ENCODE data around the gene SPEM1. TPM values are rescaled to one million over a fixed set of nuclear protein-coding genes. Genes with fewer than 3 reads are reported as not detected.

SPEM1 gene, protein sequence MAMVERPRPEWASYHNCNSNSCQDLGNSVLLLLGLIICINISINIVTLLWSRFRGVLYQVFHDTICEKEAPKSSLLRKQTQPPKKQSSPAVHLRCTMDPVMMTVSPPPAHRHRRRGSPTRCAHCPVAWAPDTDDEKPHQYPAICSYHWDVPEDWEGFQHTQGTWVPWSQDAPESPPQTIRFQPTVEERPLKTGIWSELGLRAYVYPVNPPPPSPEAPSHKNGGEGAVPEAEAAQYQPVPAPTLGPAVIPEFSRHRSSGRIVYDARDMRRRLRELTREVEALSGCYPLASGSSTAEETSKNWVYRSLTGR
- polyA plus RNA-seq (not detected in 3 replicates), polyA minus RNA-seq (not detected in 3 replicates)
- polyA plus RNA-seq (2011; ENCODE audit: low read depth): not detected
- not detected in 2 replicates for polyA plus RNA-seq (2011; cell fraction: cytosol; rRNA removed)
- not detected in 2 replicates for polyA plus RNA-seq (2011; cell fraction: nucleus; rRNA removed)
- polyA plus RNA-seq (2012; ENCODE audit: low replicate concordance): not detected in 2 replicates
- polyA minus RNA-seq (2011; cell fraction: cytosol; rRNA and poly(A)+ RNA removed): not detected
- polyA minus RNA-seq (2011; cell fraction: nucleus; rRNA and poly(A)+ RNA removed): not detected in 2 replicates

DNA sequence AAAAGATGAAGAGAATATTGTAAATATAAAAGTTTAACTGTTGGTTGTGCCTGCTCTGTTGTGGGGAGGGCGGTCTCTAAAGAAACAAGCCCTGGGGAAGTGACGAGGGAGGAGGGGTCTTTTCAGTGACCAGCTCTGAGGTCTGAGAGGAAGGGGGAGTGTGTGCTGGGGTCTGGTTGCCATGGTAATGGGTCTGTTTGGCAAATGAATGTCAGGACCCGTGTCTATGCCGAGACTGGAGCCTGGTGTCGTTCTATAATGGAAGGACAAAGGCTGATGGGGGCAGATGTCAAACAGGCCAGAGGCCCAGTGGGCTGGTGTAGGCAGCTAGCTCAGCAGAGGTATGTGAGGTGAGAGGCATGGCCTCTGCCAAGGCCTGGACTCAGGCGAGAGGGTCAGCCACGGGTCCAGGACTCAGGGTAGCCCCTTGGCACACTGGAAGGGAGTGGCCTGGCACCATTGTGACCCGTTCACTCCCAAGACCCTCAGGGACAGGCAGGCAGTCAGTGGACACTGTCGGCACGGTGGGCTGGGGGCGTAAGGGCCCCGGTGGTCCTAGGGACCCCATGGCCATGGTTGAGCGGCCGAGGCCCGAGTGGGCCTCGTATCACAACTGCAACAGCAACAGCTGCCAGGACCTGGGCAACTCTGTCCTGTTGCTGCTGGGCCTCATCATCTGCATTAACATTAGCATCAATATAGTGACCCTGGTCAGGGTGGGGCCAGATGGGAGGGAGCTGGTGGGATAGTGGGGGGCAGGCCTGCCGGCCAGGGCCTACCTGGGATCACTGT lies at the start of gene SPEM1:
Gene SPEM1, plus strand, starts transcription at position 506 of the 792 bp plus-strand sequence. Its CDS starts 61 bp downstream, at position 567.
- TF ChIP-seq, protein P1, sequence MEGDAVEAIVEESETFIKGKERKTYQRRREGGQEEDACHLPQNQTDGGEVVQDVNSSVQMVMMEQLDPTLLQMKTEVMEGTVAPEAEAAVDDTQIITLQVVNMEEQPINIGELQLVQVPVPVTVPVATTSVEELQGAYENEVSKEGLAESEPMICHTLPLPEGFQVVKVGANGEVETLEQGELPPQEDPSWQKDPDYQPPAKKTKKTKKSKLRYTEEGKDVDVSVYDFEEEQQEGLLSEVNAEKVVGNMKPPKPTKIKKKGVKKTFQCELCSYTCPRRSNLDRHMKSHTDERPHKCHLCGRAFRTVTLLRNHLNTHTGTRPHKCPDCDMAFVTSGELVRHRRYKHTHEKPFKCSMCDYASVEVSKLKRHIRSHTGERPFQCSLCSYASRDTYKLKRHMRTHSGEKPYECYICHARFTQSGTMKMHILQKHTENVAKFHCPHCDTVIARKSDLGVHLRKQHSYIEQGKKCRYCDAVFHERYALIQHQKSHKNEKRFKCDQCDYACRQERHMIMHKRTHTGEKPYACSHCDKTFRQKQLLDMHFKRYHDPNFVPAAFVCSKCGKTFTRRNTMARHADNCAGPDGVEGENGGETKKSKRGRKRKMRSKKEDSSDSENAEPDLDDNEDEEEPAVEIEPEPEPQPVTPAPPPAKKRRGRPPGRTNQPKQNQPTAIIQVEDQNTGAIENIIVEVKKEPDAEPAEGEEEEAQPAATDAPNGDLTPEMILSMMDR (optimal IDR thresholded peaks at IDR 0.05 in 1 of 3, IDR thresholded peaks at IDR 0.05 in 1 of 3, conservative IDR thresholded peaks at IDR 0.05 in 1 of 3; ENCODE audit: extremely low read depth in 1 of 3, insufficient read depth in 2 of 3, low read length in 3 of 3): no peak
- no peak for TF ChIP-seq EZH2 (IDR thresholded peaks at IDR 0.05; ENCODE audit: low read length)
- H3K79me2 ChIP-seq (ENCODE audit: control insufficient read depth, insufficient read depth, low read length): no peaks in the 10 kb centered on the region
- H3K9me1 ChIP-seq (ENCODE audit: control insufficient read depth, extremely low read depth, insufficient read depth, low read length): no peaks in the 10 kb centered on the region
- H3K9me3 ChIP-seq (ENCODE audit: control insufficient read depth, low read depth, low read length): no peaks in the 10 kb centered on the region
- H3K27ac ChIP-seq (ENCODE audit: control insufficient read depth, insufficient read depth, low read length): no peak within 1 kb of the TSS
- FAIRE-seq (no peak), DNase-seq (ENCODE audit: low read depth, low spot score) (no peak)
- no peak within 1 kb of the TSS for H3K9ac ChIP-seq (ENCODE audit: control insufficient read depth, extremely low read depth, insufficient read depth, low read length)
- no peaks in the 10 kb centered on the region for H3K27me3 ChIP-seq (ENCODE audit: control insufficient read depth, extremely low read depth, insufficient read depth, low read length)
- no peak within 1 kb of the TSS for H3K4me2 ChIP-seq (ENCODE audit: control insufficient read depth, extremely low read depth, insufficient read depth, low read depth, low read length)
- no peaks in the 10 kb centered on the region for H3K4me1 ChIP-seq (ENCODE audit: control insufficient read depth, extremely low read depth, insufficient read depth, low read length)
- dilution Hi-C loops (cut with MboI; ENCODE audit: extremely low pct_ligation_motif_present, low sequenced_read_pairs): no loop called here
- no peaks in the 10 kb centered on the region for H4K20me1 ChIP-seq (ENCODE audit: control insufficient read depth, extremely low read depth, insufficient read depth, low read length)
- H2AFZ ChIP-seq (ENCODE audit: control insufficient read depth, low read length): no peak within 1 kb of the TSS
- no peak within 1 kb of the TSS for H3K4me3 ChIP-seq (ENCODE audit: control insufficient read depth in 2 of 3, extremely low read depth in 1 of 3, insufficient read depth in 2 of 3, low read depth in 1 of 3, low read length in 3 of 3)
- peaks cover 0 to 4% of the 10 kb centered on the region in 2 experiments for H3K36me3 ChIP-seq (ENCODE audit: control insufficient read depth in 2 of 2, extremely low read depth in 1 of 2, insufficient read depth in 2 of 2, low read length in 2 of 2)

DNA sequence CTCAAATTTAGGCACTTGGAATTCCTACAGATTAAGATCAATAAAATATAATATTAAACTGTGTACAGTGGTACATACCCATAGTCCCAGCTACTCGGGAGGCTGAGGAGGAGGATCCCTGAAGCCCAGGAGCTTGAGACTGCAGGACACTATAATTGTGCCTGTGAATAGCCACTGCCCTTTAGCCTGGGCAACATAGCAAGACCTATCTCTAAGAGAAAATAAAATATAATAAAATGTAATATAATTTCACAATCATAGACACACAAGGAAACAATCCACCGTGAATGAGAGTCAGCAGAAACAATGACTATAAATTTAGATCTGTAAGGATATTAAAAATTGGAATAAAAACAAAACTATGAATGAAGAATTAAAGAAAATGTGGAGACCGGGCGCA lies 49.3 kb upstream of the SPEM1 start:
- H3K27me3 ChIP-seq (ENCODE audit: control insufficient read depth, extremely low read depth, insufficient read depth, low read length): no peaks in the 10 kb centered on the region
- no peak for TF ChIP-seq EZH2 (IDR thresholded peaks at IDR 0.05; ENCODE audit: low read length)
- TF ChIP-seq, protein P1 (optimal IDR thresholded peaks at IDR 0.05 in 1 of 3, IDR thresholded peaks at IDR 0.05 in 1 of 3, conservative IDR thresholded peaks at IDR 0.05 in 1 of 3; ENCODE audit: extremely low read depth in 1 of 3, insufficient read depth in 2 of 3, low read length in 3 of 3): no peak
- H3K9ac ChIP-seq (ENCODE audit: control insufficient read depth, extremely low read depth, insufficient read depth, low read length): no peak overlapping the region
- DNase-seq (ENCODE audit: low read depth, low spot score) (no peak), FAIRE-seq (no peak)
- no peaks in the 10 kb centered on the region for H3K79me2 ChIP-seq (ENCODE audit: control insufficient read depth, insufficient read depth, low read length)
- no peak overlapping the region for H3K4me2 ChIP-seq (ENCODE audit: control insufficient read depth, extremely low read depth, insufficient read depth, low read depth, low read length)
- no peak overlapping the region for H3K27ac ChIP-seq (ENCODE audit: control insufficient read depth, insufficient read depth, low read length)
- H3K4me3 ChIP-seq (ENCODE audit: control insufficient read depth in 2 of 3, extremely low read depth in 1 of 3, insufficient read depth in 2 of 3, low read depth in 1 of 3, low read length in 3 of 3): no peak overlapping the region
- no peaks in the 10 kb centered on the region for H4K20me1 ChIP-seq (ENCODE audit: control insufficient read depth, extremely low read depth, insufficient read depth, low read length)
- no peaks in the 10 kb centered on the region for H3K9me3 ChIP-seq (ENCODE audit: control insufficient read depth, low read depth, low read length)
- H3K4me1 ChIP-seq (ENCODE audit: control insufficient read depth, extremely low read depth, insufficient read depth, low read length): no peaks in the 10 kb centered on the region
- H3K9me1 ChIP-seq (ENCODE audit: control insufficient read depth, extremely low read depth, insufficient read depth, low read length): no peaks in the 10 kb centered on the region
- no peaks in the 10 kb centered on the region for H3K36me3 ChIP-seq (ENCODE audit: control insufficient read depth in 2 of 2, extremely low read depth in 1 of 2, insufficient read depth in 2 of 2, low read length in 2 of 2)
- dilution Hi-C loops (cut with MboI; ENCODE audit: extremely low pct_ligation_motif_present, low sequenced_read_pairs): no loop called here
- H2AFZ ChIP-seq (ENCODE audit: control insufficient read depth, low read length): no peak overlapping the region

Data from keratinocyte (primary cell).